ENCODE data around the gene PILRB. TPM values are rescaled to one million over a fixed set of nuclear protein-coding genes. Genes with fewer than 3 reads are reported as not detected.
"Not testable (repeated sequence)": the region's sequence is repeated elsewhere in the genome, so short reads cannot be mapped to it uniquely, and the experiment has no call there.

The PILRB gene
- total RNA-seq: 10 to 100 TPM; 24.0 to 29.9 TPM
- 10 to 100 TPM; 36.0 to 47.7 (median 44.5) TPM for polyA plus RNA-seq (ENCODE audit: insufficient read length in 6 of 6)
- long read RNA-seq, donor 1, partial matches to known transcripts: 0 of 2 reads
- long read RNA-seq, donor 1, other reads (novel, unspliced or antisense): 0 of 2 reads
- long read RNA-seq, donor 2, partial matches to known transcripts: 0 of 1 reads
- long read RNA-seq, donor 2, other reads (novel, unspliced or antisense): 0 of 1 reads
- long read RNA-seq, donor 3, partial matches to known transcripts: 0 of 1 reads
- long read RNA-seq, donor 3, other reads (novel, unspliced or antisense): 0 of 1 reads
- long read RNA-seq, donor 4, partial matches to known transcripts: 0 of 3 reads
- long read RNA-seq, donor 4, other reads (novel, unspliced or antisense): 3 of 3 reads
- long read RNA-seq, donor 5, partial matches to known transcripts: 0 of 1 reads
- long read RNA-seq, donor 5, other reads (novel, unspliced or antisense): 0 of 1 reads
- long read RNA-seq, donor 6, partial matches to known transcripts: 0 of 3 reads
- long read RNA-seq, donor 6, other reads (novel, unspliced or antisense): 0 of 3 reads
- long read RNA-seq, donor 7, partial matches to known transcripts: 0 of 1 reads
- long read RNA-seq, donor 7, other reads (novel, unspliced or antisense): 0 of 1 reads
- long read RNA-seq, donor 8: 0 reads
- long read RNA-seq, donor 9: 0 reads
- long read RNA-seq, donor 10, partial matches to known transcripts: 0 of 2 reads
- long read RNA-seq, donor 10, other reads (novel, unspliced or antisense): 2 of 2 reads
- long read RNA-seq, donor 11, partial matches to known transcripts: 0 of 1 reads
- long read RNA-seq, donor 11, other reads (novel, unspliced or antisense): 0 of 1 reads
- long read RNA-seq, donor 12, partial matches to known transcripts: 0 of 2 reads
- long read RNA-seq, donor 12, other reads (novel, unspliced or antisense): 0 of 2 reads

DNA sequence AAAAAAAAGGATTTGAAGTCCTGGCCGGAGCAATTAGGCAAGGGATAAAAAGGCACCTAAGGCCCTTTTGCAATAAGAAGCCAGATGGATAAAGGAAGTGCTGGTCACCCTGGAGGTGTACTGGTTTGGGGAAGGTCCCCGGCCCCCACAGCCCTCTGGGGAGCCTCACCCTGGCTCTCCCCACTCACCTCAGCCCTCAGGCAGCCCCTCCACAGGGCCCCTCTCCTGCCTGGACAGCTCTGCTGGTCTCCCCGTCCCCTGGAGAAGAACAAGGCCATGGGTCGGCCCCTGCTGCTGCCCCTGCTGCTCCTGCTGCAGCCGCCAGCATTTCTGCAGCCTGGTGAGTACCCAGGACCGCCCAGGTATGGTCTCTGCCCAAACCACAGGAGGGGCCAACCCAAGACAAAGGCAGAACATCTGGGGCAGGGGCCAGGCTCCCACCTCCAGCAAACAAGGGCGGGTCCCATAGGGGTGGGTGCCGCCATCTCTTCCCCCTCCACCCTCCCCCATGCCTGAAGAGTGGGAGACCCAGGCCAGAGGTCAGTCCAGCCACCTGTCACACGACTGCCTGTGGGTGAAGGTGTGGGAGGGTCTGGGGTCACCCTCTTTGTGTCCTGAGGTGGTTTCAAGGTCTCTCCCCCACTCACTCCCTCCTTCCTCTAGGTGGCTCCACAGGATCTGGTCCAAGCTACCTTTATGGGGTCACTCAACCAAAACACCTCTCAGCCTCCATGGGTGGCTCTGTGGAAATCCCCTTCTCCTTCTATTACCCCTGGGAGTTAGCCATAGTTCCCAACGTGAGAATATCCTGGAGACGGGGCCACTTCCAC is at the start of gene PILRB:
TSS of gene PILRB (plus strand) at position 91 of the 830 bp plus-strand sequence. CDS start at position 277, 186 bp downstream.
- no peaks in the 10 kb centered on the region for H3K27me3 ChIP-seq
- peaks cover 0 to 26% of the 10 kb centered on the region in 2 donors for H3K4me1 ChIP-seq
- ATAC-seq (no peak), DNase-seq (peak in 1 of 4 donors; percentile 54)
- no peak within 1 kb of the TSS for H3K4me3 ChIP-seq
- TF ChIP-seq, protein P1, sequence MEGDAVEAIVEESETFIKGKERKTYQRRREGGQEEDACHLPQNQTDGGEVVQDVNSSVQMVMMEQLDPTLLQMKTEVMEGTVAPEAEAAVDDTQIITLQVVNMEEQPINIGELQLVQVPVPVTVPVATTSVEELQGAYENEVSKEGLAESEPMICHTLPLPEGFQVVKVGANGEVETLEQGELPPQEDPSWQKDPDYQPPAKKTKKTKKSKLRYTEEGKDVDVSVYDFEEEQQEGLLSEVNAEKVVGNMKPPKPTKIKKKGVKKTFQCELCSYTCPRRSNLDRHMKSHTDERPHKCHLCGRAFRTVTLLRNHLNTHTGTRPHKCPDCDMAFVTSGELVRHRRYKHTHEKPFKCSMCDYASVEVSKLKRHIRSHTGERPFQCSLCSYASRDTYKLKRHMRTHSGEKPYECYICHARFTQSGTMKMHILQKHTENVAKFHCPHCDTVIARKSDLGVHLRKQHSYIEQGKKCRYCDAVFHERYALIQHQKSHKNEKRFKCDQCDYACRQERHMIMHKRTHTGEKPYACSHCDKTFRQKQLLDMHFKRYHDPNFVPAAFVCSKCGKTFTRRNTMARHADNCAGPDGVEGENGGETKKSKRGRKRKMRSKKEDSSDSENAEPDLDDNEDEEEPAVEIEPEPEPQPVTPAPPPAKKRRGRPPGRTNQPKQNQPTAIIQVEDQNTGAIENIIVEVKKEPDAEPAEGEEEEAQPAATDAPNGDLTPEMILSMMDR (IDR thresholded peaks at IDR 0.05): no peak
- no peaks in the 10 kb centered on the region for H3K9me3 ChIP-seq
- H3K27ac ChIP-seq: peak within 1 kb of the TSS in 1 of 2 donors; percentile 73
- intact Hi-C loops (cut with DNase I): no loop called here
- H3K36me3 ChIP-seq: peaks cover 0 to 99% of the 10 kb centered on the region in 2 donors

DNA sequence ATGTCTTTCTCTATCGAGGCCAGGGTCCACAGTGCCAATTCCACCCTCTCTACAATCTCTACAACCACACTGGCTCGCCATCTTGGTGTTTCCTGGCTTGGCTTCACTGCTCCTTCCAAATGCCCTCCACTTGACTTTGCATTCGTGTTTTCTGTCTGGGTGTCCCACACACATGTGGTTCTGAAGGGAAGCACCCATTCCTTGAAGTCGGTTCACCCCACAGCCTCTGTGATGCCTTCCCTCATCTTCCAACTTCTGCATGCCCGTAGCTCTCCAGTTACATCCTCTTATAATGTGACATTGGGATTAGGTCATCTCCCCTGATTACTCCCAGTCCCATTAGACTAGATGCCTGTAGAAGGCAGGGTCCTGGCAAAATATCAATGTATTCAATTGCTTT is 39.6 kb upstream of the PILRB start:
- H3K4me3 ChIP-seq; H3K4me1 ChIP-seq; H3K27me3 ChIP-seq; intact Hi-C loops (cut with DNase I); H3K36me3 ChIP-seq; DNase-seq; ATAC-seq; H3K9me3 ChIP-seq: not testable (repeated sequence)
- H3K27ac ChIP-seq: peak overlapping the region in 1 of 2 donors; percentile 63

DNA sequence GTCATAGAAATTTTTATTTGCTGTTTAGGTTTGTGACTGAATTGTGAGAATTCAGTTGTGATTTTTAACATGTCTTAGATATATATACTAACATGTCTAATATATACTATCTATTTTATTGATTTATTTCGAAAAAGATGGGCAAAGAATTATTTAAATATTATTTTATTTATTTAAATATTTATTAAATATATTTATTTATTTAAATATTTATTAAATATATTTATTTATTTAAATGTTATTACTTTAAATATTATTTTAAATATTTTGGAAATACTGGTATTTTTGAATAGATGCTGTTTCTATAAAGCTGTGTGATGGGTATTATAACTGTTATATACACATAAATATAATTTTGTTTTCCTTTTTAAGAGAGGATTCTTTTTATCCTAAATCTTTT is 36.3 kb upstream of the PILRB start:
- H3K4me3 ChIP-seq; ATAC-seq; intact Hi-C loops (cut with DNase I); H3K9me3 ChIP-seq; H3K27me3 ChIP-seq; H3K27ac ChIP-seq; DNase-seq; H3K4me1 ChIP-seq: not testable (repeated sequence)
- peaks cover 0 to 25% of the 10 kb centered on the region in 2 donors for H3K36me3 ChIP-seq

DNA sequence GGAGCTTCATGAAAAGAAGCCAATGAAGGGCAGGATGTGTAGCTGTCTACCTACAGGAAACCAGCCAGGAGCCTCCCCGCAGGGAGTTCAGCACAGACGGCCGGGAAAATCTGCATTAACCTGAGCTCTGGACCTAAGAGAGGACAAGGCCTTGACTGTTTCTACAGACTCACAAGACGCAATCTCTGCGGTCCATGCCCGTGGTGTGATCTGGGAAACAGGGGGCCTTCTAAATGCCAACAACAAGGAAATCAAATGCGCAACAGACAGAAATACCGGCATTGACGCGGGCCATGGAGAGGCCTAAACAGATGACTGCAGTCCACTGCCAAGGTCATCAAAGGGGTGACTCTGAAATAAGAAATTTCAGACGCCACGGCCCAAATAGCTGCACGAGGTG is 33.7 kb upstream of the PILRB start:
- H3K27me3 ChIP-seq; H3K4me1 ChIP-seq; H3K27ac ChIP-seq; H3K4me3 ChIP-seq; intact Hi-C loops (cut with DNase I); ATAC-seq; DNase-seq; H3K9me3 ChIP-seq: not testable (repeated sequence)
- H3K36me3 ChIP-seq: peaks cover 0 to 37% of the 10 kb centered on the region in 2 donors

DNA sequence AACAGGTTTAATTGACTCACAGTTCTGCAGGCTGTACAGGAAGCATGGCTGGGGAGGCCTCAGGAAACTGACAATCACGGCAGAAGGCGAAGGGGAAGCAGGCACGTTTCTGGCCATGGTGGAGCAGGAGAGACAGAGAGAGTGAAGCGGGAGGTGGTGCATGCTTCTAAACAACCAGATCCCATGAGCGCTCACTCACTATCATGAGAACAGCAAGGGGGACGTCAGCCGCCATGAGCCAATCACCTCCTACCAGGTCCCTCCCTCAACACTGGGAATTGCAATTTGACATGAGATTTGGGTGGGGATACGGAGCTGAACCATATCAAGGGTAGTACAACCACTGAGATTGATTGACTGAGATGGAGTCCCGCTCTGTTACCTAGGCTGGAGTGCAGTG is 32.2 kb upstream of the PILRB start:
- ATAC-seq; DNase-seq; H3K27ac ChIP-seq; H3K4me3 ChIP-seq; H3K9me3 ChIP-seq; intact Hi-C loops (cut with DNase I); H3K4me1 ChIP-seq; H3K27me3 ChIP-seq: not testable (repeated sequence)
- H3K36me3 ChIP-seq: peaks cover 0 to 30% of the 10 kb centered on the region in 2 donors

DNA sequence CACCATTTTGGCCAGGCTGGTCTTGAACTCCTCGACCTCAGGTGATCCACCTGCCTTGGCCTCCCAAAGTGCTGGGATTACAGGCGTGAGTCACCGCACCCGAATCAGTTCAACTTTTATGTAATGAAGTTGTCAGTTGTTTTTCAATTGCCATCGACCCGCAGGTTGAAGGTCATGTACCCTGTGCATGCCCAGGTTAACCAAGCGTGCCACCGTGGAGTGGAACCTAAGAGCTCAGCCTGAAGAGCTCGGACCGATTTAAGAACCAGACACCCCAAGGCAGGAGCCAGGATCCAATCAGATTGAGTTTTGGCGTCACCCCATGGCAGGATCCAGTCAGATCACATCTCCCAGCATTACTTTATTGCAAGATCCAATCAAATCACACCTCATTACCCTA is 31.0 kb upstream of the PILRB start:
- H3K9me3 ChIP-seq; H3K4me1 ChIP-seq; H3K27ac ChIP-seq; ATAC-seq; H3K4me3 ChIP-seq; H3K27me3 ChIP-seq; intact Hi-C loops (cut with DNase I); DNase-seq: not testable (repeated sequence)
- peaks cover 0 to 28% of the 10 kb centered on the region in 2 donors for H3K36me3 ChIP-seq

DNA sequence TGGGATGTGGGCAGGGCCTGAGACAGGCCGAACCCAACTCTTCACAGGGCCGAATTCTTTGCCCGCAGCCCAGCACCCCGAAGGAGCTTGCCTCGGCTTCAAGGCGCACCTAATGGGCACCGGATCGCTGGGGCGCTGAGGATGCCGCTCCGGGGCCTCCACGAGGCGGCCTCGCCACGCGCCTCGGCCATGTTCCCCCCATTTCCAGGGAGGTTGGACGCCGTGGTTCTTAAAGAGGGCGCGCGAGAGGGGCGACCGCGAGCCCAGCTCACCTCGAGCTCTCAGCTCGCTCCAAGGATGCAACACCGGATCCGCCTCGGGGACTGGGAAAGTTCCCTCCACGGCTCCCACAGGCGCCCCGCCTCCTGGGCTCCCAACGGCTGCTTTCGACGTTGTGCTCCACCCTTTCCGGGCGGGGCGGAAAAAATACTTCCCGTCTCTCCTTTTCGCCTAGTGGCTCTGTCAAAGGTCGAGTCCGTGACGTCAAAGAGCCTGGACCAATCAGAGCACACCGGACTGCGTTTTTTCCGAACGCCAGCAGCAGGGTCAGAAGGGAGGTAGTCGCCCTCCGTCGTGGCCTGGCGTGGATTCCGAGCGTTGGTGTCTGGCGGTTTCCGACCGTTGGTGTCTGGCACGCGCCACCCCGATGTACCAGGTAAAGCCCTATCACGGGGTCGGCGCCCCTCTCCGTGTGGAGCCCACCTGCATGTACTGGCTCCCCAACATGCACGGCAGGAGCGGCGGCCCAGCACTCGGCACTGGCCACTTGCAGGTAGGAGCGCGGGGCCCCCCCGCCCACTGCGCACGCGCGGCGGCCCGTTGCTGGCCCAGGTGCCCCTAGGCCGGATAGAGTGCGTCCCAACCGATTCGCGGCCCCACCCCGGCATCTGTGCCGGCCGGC is 22.1 kb upstream of the PILRB start:
- Histone ChIP-seq H3K4me1 (peaks cover 3 to 17% of the 10 kb centered on the region in 2 donors), H3K36me3 (peaks cover 0 to 15% of the 10 kb centered on the region in 2 donors), H3K4me3 (peak overlapping the region; percentile 64 to 76), H3K27ac (peak overlapping the region; percentile 93 to 97)
- intact Hi-C loops (cut with DNase I); H3K9me3 ChIP-seq; H3K27me3 ChIP-seq: not testable (repeated sequence)
- peak; percentile 88 to 96 (median 92) for DNase-seq
- peak; percentile 98 for ATAC-seq

DNA sequence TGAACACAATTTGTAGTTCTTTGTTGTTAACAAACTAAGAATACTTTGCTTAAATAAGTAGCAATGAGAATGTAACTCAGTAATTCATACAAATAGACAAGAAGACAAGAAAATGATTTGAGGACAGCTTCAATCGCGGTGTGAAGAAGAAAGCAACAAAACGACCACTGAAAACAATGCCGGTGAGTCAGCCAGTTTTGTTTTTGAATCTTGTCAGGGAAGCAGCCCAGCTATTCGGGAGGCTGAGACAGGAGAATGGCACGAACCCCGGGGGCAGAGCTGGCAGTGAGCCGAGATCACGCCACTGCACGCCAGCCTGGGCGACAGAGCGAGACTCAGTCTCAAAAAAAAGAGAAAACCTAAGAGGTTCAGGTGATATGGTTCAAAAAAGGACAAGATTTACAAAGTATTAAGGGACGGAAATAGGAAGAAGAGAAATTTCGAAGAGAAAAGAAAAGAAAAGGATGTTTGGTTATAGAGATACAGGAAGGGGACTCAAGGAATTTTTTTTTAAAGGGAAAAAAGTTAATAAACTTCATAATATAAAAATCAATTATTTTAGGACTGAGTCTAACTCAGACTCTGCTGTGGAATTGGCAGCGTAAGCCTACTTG is 19.7 kb upstream of the PILRB start:
- H3K4me1 ChIP-seq: peaks cover 3 to 14% of the 10 kb centered on the region in 2 donors
- DNase-seq; ATAC-seq; H3K27me3 ChIP-seq; intact Hi-C loops (cut with DNase I); H3K9me3 ChIP-seq; H3K27ac ChIP-seq; H3K4me3 ChIP-seq: not testable (repeated sequence)
- peaks cover 0 to 28% of the 10 kb centered on the region in 2 donors for H3K36me3 ChIP-seq

DNA sequence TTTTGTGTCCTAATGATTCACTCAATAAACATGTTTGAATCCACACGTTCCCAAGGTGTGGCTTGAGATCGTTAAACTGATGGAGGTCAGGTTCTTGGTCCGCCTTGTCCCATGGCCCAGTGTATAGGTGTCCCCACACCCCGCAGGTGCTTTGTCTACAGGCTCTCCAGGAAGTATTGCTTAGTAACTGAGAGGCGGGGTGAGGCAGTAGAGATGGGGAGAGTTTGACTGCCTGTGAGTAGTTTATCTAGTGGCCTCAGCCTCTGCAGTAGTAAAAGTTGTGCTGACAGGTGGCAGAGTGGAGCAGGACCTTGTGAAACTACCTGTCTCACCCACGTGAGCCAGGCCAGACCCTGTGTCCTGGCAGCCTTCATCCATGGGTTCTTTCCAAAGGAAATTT is 16.6 kb upstream of the PILRB start:
- peak; percentile 35 for ATAC-seq
- intact Hi-C loops (cut with DNase I); DNase-seq; H3K9me3 ChIP-seq; H3K27ac ChIP-seq; H3K27me3 ChIP-seq; H3K4me3 ChIP-seq: not testable (repeated sequence)
- peaks cover 0 to 37% of the 10 kb centered on the region in 2 donors for H3K36me3 ChIP-seq
- peaks cover 0 to 22% of the 10 kb centered on the region in 2 donors for H3K4me1 ChIP-seq
